Endothelial cell of umbilical vein (primary cell): ENCODE data around the gene KYNU.

Source experiments
- EZH2 ChIP-seq: IDR thresholded peaks from 2 replicates; pipeline ENCODE4 v1.6.1; 2012; ENCODE audit warnings: borderline replicate concordance, low read depth, mild to moderate bottlenecking, moderate library complexity, low read length, inconsistent platforms; ENCODE audit not compliant: severe bottlenecking
- GATA2 ChIP-seq: IDR thresholded peaks from 2 replicates; pipeline ENCODE4 v1.7.0; 2011; ENCODE audit warnings: low read depth, mild to moderate bottlenecking, moderate library complexity, mixed read lengths, low read length; ENCODE audit not compliant: insufficient read length, insufficient read depth
- POLR2A ChIP-seq: IDR thresholded peaks from 2 replicates; pipeline ENCODE4 v1.6.1; 2012; ENCODE audit warnings: low read depth, mild to moderate bottlenecking, control low read depth, low read length
- TF ChIP-seq, protein P1 (sequence below), 2 donors: IDR thresholded peaks; 1 replicate in 1 of 2; 2 replicates in 1 of 2; pipeline ENCODE4 v1.5.1; 2011; ENCODE audit warnings: low read length in 2 of 2, mild to moderate bottlenecking in 2 of 2, moderate library complexity in 2 of 2, control low read depth in 1 of 2, inconsistent platforms in 1 of 2, low read depth in 1 of 2; ENCODE audit not compliant: insufficient read depth in 1 of 2; ENCODE audit errors: extremely low read depth in 1 of 2

DNA sequence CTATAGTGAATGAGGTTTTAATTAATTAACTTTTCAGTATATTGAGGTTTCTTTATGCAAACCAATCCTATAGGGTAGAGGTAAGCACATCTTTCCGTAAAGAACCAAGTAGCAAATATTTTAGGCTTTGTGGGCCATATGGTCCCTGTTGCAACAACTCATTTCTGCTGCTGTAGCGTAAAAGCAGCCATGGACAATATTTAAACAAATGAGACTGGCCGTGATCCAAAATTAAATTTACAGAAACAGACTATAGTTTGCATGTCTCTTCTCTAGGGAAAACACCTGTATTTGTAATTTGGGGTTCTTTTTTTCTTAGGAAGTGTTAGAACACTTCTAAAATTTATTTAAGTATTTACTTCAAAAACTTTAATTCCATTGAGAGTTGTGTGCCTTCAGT lies 104.3 kb downstream of the KYNU start:
- TF ChIP-seq POLR2A (no peak), GATA2 (no peak), EZH2 (no peak)
- TF ChIP-seq, protein P1, sequence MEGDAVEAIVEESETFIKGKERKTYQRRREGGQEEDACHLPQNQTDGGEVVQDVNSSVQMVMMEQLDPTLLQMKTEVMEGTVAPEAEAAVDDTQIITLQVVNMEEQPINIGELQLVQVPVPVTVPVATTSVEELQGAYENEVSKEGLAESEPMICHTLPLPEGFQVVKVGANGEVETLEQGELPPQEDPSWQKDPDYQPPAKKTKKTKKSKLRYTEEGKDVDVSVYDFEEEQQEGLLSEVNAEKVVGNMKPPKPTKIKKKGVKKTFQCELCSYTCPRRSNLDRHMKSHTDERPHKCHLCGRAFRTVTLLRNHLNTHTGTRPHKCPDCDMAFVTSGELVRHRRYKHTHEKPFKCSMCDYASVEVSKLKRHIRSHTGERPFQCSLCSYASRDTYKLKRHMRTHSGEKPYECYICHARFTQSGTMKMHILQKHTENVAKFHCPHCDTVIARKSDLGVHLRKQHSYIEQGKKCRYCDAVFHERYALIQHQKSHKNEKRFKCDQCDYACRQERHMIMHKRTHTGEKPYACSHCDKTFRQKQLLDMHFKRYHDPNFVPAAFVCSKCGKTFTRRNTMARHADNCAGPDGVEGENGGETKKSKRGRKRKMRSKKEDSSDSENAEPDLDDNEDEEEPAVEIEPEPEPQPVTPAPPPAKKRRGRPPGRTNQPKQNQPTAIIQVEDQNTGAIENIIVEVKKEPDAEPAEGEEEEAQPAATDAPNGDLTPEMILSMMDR (IDR thresholded peaks at IDR 0.05; ENCODE audit: extremely low read depth in 1 of 2, insufficient read depth in 1 of 2, low read depth in 1 of 2, low read length in 2 of 2), result no peak
